ENCODE results near the gene FRS2.
"Not testable (repeated sequence)": the region's sequence is repeated elsewhere in the genome, so short reads cannot be mapped to it uniquely, and the experiment has no call there.

Gene FRS2

DNA sequence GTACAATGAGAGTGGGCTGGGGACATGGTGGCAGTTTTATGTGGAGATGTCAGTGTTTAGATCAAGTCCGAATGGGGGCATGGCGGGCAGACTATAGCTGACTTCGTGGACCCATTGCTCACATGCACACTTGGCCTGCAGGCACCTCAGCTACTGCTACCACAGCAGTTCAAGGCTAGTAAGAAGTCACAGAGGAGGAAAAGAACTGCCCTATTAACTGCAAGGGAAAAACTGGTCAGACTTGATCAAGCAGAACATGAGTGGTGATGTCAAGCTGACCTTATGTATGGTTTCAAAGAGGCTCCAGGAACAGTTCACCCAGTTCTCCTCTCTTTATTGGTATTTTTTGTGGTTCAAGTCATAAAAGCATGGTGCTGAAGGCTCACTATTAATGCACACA lies 30.2 kb upstream of the FRS2 start:
- DNase-seq (ENCODE audit: low spot score): no peak
- TF ChIP-seq, protein P1, sequence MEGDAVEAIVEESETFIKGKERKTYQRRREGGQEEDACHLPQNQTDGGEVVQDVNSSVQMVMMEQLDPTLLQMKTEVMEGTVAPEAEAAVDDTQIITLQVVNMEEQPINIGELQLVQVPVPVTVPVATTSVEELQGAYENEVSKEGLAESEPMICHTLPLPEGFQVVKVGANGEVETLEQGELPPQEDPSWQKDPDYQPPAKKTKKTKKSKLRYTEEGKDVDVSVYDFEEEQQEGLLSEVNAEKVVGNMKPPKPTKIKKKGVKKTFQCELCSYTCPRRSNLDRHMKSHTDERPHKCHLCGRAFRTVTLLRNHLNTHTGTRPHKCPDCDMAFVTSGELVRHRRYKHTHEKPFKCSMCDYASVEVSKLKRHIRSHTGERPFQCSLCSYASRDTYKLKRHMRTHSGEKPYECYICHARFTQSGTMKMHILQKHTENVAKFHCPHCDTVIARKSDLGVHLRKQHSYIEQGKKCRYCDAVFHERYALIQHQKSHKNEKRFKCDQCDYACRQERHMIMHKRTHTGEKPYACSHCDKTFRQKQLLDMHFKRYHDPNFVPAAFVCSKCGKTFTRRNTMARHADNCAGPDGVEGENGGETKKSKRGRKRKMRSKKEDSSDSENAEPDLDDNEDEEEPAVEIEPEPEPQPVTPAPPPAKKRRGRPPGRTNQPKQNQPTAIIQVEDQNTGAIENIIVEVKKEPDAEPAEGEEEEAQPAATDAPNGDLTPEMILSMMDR (IDR thresholded peaks at IDR 0.05; ENCODE audit: extremely low read depth, insufficient read depth, missing control alignments): no peak
- in situ Hi-C loops (cut with MboI; ENCODE audit: low pct_unique_long_range_greater_than_20kb, low sequenced_read_pairs, unreplicated experiment): no loop called here

DNA sequence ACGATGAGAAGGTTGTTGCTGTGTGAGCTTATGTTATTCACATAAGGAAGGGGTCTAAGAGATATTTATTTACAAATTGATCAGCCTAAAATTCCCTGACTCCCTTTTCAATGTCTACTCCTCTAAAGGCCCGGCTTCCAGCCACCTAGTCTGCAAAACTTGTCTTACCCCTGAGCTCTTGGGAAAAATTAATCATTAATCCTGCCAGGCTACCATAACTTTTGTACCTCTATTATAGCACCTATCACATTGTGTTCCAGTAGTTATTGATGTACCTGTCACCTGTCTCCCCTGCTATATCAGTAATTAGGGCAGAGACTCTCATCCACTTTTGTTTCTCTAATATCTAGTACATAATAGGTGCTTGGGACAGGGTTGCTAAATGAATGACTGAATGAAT lies 29.3 kb upstream of the FRS2 start:
- no peak for DNase-seq (ENCODE audit: low spot score)
- in situ Hi-C loops (cut with MboI; ENCODE audit: low pct_unique_long_range_greater_than_20kb, low sequenced_read_pairs, unreplicated experiment): no loop called here

DNA sequence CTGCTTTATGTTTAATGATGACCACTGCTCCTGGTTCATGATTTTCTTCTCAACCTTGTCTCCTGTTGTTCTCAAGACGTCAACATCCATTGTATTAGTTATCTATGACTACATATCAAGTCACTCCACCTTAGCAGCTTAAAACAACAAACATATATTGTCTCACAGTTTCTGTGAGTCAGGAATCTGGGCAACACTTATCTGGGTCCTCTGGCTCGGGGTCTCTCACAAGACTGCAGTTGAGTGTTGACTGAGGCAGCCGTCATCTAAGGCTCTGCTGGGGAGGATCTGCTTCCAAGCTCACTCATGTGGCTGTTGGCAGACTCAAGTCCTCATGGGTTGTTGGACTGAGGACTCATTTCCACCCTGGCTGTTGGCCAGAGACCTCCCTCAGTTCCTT lies 27.3 kb upstream of the FRS2 start:
- TF ChIP-seq, protein P1 (IDR thresholded peaks at IDR 0.05; ENCODE audit: extremely low read depth, insufficient read depth, missing control alignments): no peak
- in situ Hi-C loops (cut with MboI; ENCODE audit: low pct_unique_long_range_greater_than_20kb, low sequenced_read_pairs, unreplicated experiment): no loop called here
- DNase-seq (ENCODE audit: low spot score): no peak

More for the DNA sequence above, 29.3 kb upstream of the FRS2 start:
- TF ChIP-seq, protein P1 (IDR thresholded peaks at IDR 0.05; ENCODE audit: extremely low read depth, insufficient read depth, missing control alignments): no peak

GRCh38 chr12:69443916-69444315 lies 26.3 kb upstream of the FRS2 start:
- in situ Hi-C loops (cut with MboI; ENCODE audit: low pct_unique_long_range_greater_than_20kb, low sequenced_read_pairs, unreplicated experiment): no loop called here
- DNase-seq (ENCODE audit: low spot score): no peak
- TF ChIP-seq, protein P1 (IDR thresholded peaks at IDR 0.05; ENCODE audit: extremely low read depth, insufficient read depth, missing control alignments): no peak

- in situ Hi-C loops (cut with MboI; ENCODE audit: low pct_unique_long_range_greater_than_20kb, low sequenced_read_pairs, unreplicated experiment): no loop called here
- no peak for DNase-seq (ENCODE audit: low spot score)
- TF ChIP-seq, protein P1 (IDR thresholded peaks at IDR 0.05; ENCODE audit: extremely low read depth, insufficient read depth, missing control alignments): no peak
Observed at GRCh38 chr12:69447892-69448291, 22.3 kb upstream of the FRS2 start.

DNA sequence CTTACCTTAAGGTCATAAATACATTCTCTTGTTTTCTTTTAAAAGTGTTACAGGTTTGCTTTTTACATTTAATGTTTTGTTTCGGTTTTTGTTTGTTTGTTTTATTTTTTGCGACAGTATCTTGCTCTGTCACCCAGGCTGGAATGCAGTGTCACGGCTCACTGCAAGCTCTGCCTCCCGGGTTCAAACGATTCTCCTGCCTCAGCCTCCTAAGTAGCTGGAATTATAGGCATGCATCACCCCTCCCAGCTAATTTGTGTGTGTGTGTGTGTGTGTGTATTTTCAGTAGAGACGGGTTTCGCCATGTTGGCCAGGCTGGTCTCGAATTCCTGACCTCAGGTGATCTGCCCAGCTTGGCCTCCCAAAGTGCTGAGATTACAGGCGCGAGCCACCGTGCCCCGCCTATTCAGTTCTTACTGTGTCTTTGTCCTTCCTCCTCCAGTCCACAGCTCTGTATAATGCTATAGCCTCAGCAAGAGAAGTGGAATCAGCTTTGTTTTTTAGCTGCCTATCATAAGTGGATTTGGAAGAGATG lies 17.5 kb upstream of the FRS2 start:
- in situ Hi-C loops (cut with MboI; ENCODE audit: low pct_unique_long_range_greater_than_20kb, low sequenced_read_pairs, unreplicated experiment); DNase-seq (ENCODE audit: low spot score): not testable (repeated sequence)

GRCh38 chr12:69456239-69456638 lies 13.9 kb upstream of the FRS2 start:
- in situ Hi-C loops (cut with MboI; ENCODE audit: low pct_unique_long_range_greater_than_20kb, low sequenced_read_pairs, unreplicated experiment): no loop called here
- TF ChIP-seq, protein P1 (IDR thresholded peaks at IDR 0.05; ENCODE audit: extremely low read depth, insufficient read depth, missing control alignments): no peak
- DNase-seq (ENCODE audit: low spot score): no peak

All from GM13977 (cell line).